Mesothelial cell of epicardium (in vitro differentiated cells): ENCODE data around the gene PUSL1. TPM values are rescaled to one million over a fixed set of nuclear protein-coding genes. Genes with fewer than 3 reads are reported as not detected.

Experiments
- DNase-seq, 2 experiments: peaks; one replicate each; pipeline ENCODE4 v3.0.0; 2021; ENCODE audit warnings: low spot score in 2 of 2; ENCODE audit not compliant: unreplicated experiment in 2 of 2
- H3K27ac Mint-ChIP-seq: 2 replicates; pipeline ENCODE4 v1.8.0; 2021; ENCODE audit warnings: mixed read lengths
- H3K27me3 Mint-ChIP-seq: 2 replicates; pipeline ENCODE4 v1.8.0; 2021; ENCODE audit warnings: low read depth, mixed read lengths
- H3K36me3 Mint-ChIP-seq: 2 replicates; pipeline ENCODE4 v1.8.0; 2021; ENCODE audit warnings: mixed read lengths
- H3K4me1 Mint-ChIP-seq: 2 replicates; pipeline ENCODE4 v1.8.0; 2021; ENCODE audit warnings: mixed read lengths
- H3K4me3 Mint-ChIP-seq: 2 replicates; pipeline ENCODE4 v1.8.0; 2021; ENCODE audit warnings: mild to moderate bottlenecking, moderate library complexity, mixed read lengths
- H3K9me3 Mint-ChIP-seq: 2 replicates; pipeline ENCODE4 v1.8.0; 2021; ENCODE audit warnings: mixed read lengths
- total RNA-seq: library from RNA; stranded (reverse); gene quantifications from 3 replicates; pipeline ENCODE4 v1.2.1, GENCODE V29; 2021
- TF ChIP-seq, protein P1 (sequence below): fragments of 200-600 bp; sonication (generic); IDR thresholded peaks from one replicate; pipeline ENCODE4 v1.5.0; 2021; ENCODE audit warnings: antibody characterized with exemption; ENCODE audit not compliant: unreplicated experiment

The PUSL1 gene
- total RNA-seq, 1 donor from 2014 or later: 12.7 TPM

DNA sequence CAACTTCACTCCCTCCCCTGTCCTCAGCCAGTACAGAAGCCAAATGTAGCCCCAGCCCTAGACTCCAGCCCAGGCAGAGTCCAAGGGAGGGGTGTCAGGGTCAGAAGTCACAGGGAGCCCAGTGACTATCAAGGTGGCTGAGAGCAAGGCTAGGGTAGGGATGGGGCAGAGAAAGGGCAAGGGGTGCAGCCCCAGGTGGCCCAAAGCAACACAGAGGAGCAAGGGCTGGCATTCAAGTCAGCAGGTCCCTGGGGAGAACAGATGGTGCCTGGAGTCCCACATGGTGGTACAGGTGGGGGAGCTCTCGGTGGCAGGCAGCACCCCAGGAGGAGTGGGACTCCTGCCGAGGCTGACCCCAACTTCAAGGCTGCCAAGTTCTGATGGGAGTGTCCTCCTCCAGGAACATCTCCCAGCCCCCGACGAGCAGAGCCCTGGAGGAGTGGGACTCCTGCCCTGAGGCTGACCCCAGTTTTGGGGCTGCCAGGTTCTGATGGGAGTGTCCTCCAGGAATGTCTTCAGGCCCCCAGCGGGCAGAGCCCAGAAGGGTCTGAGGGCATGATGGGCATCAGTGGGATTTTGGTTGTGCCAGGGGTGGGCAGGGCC is 44.5 kb downstream of the PUSL1 start:
- H3K27ac Mint-ChIP-seq: peak overlapping the region; percentile 50
- peaks cover 21% of the 10 kb centered on the region for H3K4me1 Mint-ChIP-seq
- no peaks in the 10 kb centered on the region for H3K9me3 Mint-ChIP-seq
- peak overlapping the region; percentile 60 for H3K4me3 Mint-ChIP-seq
- DNase-seq: no peak
- H3K27me3 Mint-ChIP-seq: peaks cover 4% of the 10 kb centered on the region
- TF ChIP-seq, protein P1, sequence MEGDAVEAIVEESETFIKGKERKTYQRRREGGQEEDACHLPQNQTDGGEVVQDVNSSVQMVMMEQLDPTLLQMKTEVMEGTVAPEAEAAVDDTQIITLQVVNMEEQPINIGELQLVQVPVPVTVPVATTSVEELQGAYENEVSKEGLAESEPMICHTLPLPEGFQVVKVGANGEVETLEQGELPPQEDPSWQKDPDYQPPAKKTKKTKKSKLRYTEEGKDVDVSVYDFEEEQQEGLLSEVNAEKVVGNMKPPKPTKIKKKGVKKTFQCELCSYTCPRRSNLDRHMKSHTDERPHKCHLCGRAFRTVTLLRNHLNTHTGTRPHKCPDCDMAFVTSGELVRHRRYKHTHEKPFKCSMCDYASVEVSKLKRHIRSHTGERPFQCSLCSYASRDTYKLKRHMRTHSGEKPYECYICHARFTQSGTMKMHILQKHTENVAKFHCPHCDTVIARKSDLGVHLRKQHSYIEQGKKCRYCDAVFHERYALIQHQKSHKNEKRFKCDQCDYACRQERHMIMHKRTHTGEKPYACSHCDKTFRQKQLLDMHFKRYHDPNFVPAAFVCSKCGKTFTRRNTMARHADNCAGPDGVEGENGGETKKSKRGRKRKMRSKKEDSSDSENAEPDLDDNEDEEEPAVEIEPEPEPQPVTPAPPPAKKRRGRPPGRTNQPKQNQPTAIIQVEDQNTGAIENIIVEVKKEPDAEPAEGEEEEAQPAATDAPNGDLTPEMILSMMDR: no peak
- H3K36me3 Mint-ChIP-seq: peaks cover 2% of the 10 kb centered on the region

DNA sequence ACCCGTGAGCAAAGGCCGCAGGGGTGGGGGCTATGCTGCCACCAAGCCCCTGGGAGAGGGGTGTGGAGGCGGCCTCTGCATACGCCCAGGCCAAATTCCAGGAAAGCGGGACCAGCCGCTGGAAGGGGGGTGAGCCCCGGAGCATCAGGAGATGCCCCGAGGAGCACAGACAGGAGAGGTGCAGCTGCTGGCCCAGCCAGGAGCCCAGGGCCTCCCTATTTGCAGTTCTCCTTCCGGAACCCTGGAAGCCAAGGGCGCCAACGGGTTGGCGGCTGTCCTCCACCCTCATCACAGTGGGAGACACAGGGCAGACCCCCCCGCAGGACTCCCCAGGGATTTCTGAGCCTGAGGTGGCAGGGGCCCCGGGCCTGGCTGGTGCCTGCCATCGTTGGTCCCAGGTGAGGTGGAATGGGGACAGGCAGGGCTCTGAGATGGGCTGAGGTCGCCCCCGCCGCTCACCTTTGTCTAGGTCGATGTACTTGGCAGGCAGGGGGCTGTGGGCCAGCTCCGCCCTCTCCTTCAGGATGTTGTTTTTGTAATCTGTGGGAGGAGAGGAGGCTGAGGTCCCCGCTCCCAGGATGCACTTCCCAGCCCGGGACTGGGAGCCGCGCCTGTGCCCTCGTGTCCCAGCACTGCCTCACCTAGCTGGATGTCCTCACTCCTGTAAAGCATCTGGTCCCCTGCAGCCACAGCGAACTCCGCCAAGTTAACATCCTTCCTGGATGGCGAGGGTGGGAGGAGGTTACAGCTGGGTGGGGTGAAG is 45.2 kb downstream of the PUSL1 start:
- no peaks in the 10 kb centered on the region for H3K9me3 Mint-ChIP-seq
- H3K4me3 Mint-ChIP-seq: peak overlapping the region; percentile 15
- no peak for DNase-seq
- TF ChIP-seq, protein P1: no peak
- no peak overlapping the region for H3K27ac Mint-ChIP-seq
- H3K4me1 Mint-ChIP-seq: peaks cover 25% of the 10 kb centered on the region
- peaks cover 2% of the 10 kb centered on the region for H3K36me3 Mint-ChIP-seq
- H3K27me3 Mint-ChIP-seq: peaks cover 4% of the 10 kb centered on the region

DNA sequence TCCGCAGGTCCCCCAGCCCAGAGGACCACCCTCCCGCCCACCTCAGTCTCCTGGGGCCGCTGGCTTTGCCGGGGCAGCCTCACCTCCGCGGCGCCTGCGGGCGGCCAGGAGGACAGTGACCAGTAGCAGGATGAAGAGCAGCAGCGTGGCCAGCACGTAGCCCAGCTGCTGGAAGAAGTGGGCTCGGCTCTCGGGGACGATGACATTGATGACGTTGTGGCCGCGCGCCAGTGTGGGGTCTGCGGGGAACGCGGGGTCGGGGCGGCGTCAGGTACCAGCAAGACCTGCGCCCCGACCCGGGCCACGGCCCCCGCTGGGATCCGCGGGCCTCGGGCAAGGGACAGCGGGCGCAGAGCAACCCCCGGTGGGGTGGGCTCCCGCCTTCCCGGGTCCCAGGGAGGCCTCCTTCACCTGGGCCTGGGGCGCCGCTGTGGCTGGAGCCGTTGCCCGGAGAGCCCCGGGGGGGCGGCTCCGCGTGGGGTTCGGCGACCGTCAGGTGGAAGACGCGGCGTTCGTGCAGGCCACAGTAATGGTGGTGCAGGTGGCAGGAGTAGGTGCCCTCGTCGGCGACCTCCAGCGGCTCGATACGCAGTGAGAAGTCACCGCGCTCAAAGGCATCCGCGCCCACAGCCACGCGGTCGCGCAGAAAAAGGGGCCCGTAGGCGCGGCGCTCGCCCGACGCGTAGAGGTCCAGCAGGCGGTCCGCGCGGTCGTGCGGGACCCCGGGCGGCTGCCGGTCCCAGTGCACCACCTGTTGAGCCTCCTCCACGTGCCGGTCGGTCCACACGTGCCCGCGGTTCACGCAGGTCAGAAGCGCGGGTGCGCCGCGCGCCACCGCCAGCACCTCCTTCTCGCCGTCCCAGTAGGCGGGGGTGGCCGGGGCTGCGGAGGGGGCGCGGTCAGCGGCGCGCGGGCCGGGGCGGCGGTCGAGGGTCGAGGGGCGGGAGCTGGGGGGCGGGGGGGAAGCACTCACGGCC is 46.2 kb downstream of the PUSL1 start:
- no peaks in the 10 kb centered on the region for H3K9me3 Mint-ChIP-seq
- H3K27me3 Mint-ChIP-seq: peaks cover 4% of the 10 kb centered on the region
- no peak for DNase-seq
- TF ChIP-seq, protein P1: no peak
- peak overlapping the region; percentile 52 for H3K4me3 Mint-ChIP-seq
- H3K36me3 Mint-ChIP-seq: peaks cover 2% of the 10 kb centered on the region
- H3K27ac Mint-ChIP-seq: no peak overlapping the region
- peaks cover 33% of the 10 kb centered on the region for H3K4me1 Mint-ChIP-seq

DNA sequence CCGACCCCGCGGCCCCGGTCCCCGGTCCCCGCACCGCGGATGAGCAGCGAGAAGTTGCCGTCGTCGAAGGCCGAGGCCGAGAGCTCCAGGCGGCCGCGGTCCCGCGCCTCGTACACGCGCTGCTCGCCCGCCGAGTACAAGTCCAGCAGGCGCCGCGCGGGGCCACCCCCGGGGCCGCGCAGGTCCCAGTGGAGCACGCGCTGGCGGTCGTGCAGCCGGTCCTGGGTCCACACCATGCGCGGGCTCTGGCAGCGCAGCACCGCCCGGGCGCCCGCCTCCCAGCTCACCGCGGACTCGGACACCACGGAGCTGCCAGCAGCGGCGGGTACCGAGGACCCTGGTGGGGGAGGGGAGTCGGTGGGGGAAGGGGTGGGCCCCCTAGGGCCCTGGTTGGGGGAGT is 47.0 kb downstream of the PUSL1 start:
- H3K4me1 Mint-ChIP-seq: peaks cover 37% of the 10 kb centered on the region
- TF ChIP-seq, protein P1: no peak
- no peak overlapping the region for H3K27ac Mint-ChIP-seq
- DNase-seq: no peak
- H3K4me3 Mint-ChIP-seq: no peak overlapping the region
- H3K9me3 Mint-ChIP-seq: no peaks in the 10 kb centered on the region
- H3K27me3 Mint-ChIP-seq: peaks cover 4% of the 10 kb centered on the region
- peaks cover 2% of the 10 kb centered on the region for H3K36me3 Mint-ChIP-seq

DNA sequence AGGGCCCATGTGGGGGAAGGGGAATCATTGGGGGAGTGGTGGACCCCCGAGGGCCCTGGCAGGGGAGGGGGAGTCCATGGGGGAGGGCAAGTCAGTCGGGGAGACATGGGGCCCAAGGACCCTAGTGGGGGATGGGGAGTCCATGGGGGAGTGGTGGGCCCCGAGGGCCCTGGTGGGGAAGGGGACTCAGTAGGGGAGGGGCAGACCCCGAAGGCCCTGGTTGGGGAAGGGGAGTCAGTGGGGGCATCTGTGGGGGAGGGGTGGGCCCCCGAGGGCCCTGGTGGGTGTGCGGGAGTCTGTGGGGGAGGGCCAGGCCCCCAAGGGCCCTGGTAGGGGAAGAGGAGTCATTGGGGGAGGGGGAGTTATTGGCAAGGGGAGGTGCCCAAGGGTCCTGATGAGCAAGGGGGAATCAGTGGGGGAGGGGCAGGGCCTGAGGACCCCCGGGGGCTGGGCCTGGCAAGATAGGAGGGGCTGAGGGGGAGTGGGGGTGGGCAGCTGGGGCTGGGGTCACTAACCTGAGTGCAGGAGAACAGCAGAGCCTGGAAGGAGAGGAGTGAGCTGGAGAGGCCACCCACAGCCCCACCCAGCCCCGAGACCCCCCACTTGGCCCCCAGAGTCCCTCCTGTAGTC is 47.9 kb downstream of the PUSL1 start:
- TF ChIP-seq, protein P1: no peak
- H3K27ac Mint-ChIP-seq: no peak overlapping the region
- H3K4me1 Mint-ChIP-seq: peaks cover 43% of the 10 kb centered on the region
- H3K27me3 Mint-ChIP-seq: peaks cover 4% of the 10 kb centered on the region
- no peaks in the 10 kb centered on the region for H3K9me3 Mint-ChIP-seq
- peaks cover 2% of the 10 kb centered on the region for H3K36me3 Mint-ChIP-seq
- no peak for DNase-seq
- H3K4me3 Mint-ChIP-seq: peak overlapping the region; percentile 78
